ENCODE data around the gene BTBD8.

The BTBD8 gene

GRCh38 chr1:92094595-92094994 lies 14.4 kb downstream of the BTBD8 start:
- no peak for FAIRE-seq

DNA sequence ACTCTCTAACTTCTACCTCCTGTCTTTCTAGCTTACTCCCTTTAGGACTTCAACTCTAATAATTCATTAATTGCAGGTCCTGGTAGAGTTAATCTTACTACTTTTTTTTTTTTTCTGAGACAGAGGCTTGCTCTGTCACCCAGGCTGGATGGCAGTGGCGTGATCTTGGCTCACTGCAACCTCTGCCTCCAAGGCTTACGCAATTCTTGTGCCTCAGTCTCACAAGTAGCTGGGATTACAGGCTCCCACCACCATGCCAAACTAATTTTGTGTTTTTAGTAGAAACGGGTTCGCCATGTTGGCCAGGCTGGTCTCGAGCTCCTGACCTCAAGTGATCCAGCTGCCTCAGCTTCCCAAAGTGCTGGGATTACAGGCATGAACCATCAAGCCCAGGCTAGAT lies 15.7 kb downstream of the BTBD8 start:
- no peak for FAIRE-seq

DNA sequence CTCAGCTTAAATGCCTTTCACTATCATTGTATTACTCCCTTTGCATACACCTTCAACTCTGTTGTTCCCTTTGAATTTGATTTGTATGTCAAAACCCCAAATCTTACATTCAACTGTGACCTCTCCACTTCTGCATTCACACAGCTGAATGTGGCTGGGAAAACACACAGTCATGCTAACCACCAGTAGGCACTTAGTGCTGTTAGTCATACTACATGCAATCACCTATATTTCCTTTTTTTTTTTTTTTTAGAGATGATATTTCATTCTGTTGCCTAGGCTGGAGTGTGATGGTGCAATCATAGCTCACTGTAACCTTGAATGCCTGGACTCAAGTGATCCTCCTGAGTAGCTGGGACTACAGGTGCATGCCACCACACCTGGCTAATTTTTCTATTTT lies 16.2 kb downstream of the BTBD8 start:
- FAIRE-seq: no peak

GRCh38 chr1:92105546-92106081 lies 25.5 kb downstream of the BTBD8 start:
- FAIRE-seq: no peak

DNA sequence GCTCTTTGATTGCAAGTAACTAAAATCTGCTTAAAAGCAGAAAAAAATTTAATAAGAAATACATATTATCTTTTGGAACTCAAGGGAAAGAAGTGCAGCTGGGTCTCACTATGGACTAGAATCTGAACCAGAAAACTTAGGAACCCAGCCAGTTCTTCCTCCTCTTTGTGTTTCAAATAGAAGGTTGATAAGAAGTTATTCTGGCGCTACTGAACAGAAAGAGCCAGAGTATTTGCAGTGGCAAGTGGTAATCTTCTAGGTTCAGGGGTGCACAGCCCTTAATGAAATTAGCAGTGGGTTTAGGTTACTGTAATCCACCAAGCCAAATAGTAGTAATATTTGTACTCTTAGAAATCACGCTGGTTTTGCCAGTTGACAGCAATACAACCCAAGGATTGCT lies 28.5 kb downstream of the BTBD8 start:
- FAIRE-seq: no peak

- FAIRE-seq: no peak
Observed at GRCh38 chr1:92117526-92117925, 37.4 kb downstream of the BTBD8 start.

GRCh38 chr1:92118826-92119225 lies 38.7 kb downstream of the BTBD8 start:
- no peak for FAIRE-seq

DNA sequence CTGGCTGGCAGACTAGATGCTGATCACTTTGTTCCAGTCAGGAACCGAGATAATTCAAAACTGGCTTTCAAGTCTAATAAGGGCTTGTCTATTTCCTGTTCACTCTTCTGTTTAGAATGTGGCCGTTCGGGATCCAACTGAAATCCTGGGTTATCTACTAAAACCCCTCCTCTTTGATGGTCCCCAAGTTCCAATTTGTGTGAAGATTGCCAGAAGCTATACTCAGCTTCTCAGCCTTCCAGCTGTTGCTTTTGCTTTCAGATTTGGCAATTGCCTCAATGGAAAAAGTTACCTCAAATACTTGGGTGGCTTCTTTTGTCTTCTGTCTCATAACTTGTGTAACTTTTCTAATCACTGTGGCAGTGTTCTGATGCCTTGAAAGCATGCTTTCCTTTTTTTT lies 43.7 kb downstream of the BTBD8 start:
- FAIRE-seq: no peak

- FAIRE-seq: no peak
Observed at GRCh38 chr1:92125204-92125603, 45.1 kb downstream of the BTBD8 start.

DNA sequence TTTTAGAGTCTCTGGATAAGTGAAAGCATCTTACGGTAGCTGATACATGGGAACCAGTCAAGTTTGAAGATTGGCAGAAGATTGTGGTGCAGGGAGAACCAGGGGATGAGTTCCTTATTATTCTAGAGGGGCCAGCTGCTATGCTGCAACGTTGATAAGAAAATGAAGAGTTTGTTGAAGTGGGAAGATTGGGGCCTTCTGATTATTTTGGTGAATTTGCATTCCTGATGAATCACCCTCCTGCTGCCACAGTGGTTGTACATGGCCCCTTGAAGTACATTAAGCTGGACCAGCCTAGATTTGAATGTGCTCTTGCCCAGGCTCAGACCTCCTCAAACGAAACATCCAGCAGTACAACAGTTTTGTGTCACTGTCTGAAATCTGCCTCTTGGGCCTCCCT lies 45.9 kb downstream of the BTBD8 start:
- no peak for FAIRE-seq

DNA sequence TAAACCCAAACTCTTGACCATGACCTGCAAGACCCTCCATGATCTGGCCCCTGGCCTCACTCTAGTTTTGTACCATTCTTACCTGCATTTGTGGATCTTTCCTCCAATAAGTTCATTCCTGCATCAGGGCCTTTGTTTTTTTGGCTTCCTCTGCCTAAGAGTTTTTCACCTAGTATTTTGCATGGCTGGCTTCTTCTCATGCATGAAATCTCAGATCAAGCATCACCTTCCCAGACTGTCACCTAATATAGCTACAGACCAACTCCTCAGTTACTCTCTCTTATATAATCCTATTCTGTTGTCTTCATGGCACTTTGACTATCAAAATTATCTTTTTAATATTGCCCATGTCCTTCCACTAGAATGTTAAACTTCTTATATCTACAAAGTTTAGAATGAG lies 54.2 kb downstream of the BTBD8 start:
- FAIRE-seq: no peak

- no peak for FAIRE-seq
Observed at GRCh38 chr1:92136341-92136740, 56.2 kb downstream of the BTBD8 start.

GRCh38 chr1:92154934-92155333 lies 74.8 kb downstream of the BTBD8 start:
- no peak for FAIRE-seq

DNA sequence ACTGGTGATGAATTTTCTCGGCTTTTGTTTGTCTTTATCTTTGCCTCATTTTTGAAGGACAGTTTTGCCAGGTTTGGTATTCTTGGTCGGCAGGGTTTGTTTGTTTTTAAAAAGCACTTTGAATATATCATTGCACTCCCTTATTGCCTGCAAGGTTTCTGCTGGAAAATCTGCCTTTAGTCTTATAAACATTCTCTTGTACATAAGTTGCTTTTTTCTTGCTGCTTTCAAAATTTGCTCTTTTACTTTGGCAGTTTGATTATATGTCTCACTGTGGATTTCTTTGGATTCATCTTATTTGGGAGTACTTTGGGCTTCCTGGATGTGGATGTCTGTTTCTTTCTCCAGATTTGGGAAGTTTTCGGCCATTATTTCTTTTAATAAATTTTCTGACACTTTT lies 79.4 kb downstream of the BTBD8 start:
- FAIRE-seq: no peak

DNA sequence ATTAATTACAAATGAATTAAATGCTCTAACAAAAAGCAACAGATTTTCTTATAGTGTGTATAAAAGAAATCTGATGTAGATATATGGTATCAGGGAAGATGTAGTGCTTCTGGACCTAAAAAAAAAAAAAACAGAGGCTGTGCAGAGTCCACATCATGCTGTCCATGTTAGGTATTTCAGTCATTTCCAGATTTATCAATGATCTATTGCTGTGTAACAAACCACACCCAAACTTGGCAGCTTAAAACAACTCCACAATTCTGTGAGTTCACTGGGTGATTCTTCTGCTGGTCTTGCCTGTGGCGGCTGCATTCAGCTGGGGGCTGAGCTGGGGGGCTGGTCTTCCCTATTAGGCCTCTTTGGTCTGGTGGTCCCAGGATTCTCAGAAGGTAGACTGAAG lies 85.2 kb downstream of the BTBD8 start:
- no peak for FAIRE-seq

- no peak for FAIRE-seq
Observed at GRCh38 chr1:92167151-92167550, 87.0 kb downstream of the BTBD8 start.

- FAIRE-seq: no peak
Observed at GRCh38 chr1:92168657-92169056, 88.5 kb downstream of the BTBD8 start.

DNA sequence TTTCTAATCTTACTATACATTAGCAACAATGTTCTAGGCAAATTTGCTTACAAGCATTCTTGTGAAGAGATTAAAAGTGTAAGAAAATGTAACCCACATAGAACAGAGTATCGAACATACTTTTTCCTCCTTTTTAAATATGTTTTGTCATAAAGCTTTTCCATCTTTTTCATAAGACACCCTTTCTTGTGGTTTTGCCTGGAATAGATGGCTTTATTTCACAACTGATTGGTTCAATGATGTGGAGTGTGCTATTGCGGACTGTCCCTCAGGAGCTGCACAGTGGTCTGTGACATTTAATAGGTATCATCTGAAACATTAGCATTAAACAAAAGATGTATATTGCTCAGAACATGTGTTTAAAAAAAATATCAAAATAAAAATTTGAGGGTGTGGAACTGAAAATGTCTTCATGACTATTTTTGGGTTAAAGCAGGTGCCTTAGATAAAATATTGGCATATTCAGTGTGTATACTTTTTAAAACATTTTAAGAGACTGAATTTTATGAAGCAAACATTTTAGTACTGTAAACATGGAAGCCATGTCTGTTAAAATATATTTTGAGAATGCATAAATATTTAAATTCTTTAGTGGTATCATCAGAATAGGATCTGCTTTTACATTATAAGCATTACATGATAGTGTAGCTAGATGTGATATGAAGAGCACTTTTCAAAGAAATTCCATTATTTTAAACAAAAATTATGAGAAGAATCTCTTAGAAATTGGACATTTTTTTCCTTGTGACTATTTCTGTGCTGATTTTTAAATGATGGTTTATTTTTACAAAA lies 89.3 kb downstream of the BTBD8 start:
- FAIRE-seq: no peak

- no peak for FAIRE-seq
Observed at GRCh38 chr1:92184632-92185031, 104.5 kb downstream of the BTBD8 start.

GRCh38 chr1:92186081-92186480 lies 105.9 kb downstream of the BTBD8 start:
- FAIRE-seq: no peak

- FAIRE-seq: no peak
Observed at GRCh38 chr1:92188436-92189255, 108.5 kb downstream of the BTBD8 start.

DNA sequence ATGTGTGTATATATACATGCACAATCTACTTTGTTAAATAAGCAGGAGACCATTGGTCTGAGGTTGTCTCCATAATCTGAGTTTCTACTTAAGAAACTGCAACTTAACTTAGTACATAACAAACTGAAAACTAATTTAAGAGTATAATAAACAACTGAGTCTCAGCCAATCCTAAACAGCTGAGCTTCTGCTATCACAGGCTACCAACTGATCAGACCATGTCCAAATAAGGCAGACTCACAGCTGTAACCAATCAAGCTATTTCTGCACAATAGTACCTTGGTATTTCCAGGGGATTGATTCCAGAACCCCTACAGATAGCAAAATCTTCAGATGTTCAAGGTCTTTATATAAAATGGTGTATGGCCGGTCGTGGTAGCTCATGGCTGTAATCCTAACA lies 111.6 kb downstream of the BTBD8 start:
- FAIRE-seq: no peak

- no peak for FAIRE-seq
Observed at GRCh38 chr1:92192246-92192645, 112.1 kb downstream of the BTBD8 start.

DNA sequence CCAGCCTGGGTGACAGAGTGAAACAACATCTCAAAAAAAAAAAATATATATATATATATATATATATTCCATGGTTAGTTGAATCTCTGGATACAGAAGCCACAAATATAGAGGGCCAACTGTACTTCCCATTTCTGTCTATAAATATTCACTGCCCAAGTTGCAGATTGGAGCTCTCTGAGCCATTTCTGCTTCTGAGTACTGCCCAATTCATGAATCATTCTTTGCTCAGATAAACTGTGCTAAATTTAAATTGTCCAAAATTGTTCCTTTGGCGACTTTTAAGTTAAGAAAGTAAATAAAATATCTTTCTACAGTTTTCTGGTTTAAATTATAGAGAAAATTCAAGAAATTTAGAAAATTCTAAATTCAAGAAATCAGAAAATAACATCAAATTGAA lies 114.4 kb downstream of the BTBD8 start:
- no peak for FAIRE-seq
